HL-60 (cell line): ENCODE results near the gene ACO2.

Experiments used
- DNase-seq, 2 experiments: peaks; one replicate each; pipeline ENCODE4 v3.0.0-alpha.2; 2010 to 2020; ENCODE audit warnings: low read depth in 1 of 2, low spot score in 1 of 2
- H3K27ac ChIP-seq: fragments of 250-450 bp; sonication (Bioruptor Pico); replicated peaks from 2 replicates; pipeline ENCODE4 v1.5.1; 2020; ENCODE audit warnings: mild to moderate bottlenecking, moderate library complexity
- H3K27me3 ChIP-seq: fragments of 250-450 bp; sonication (Bioruptor Pico); 2 replicates; pipeline ENCODE4 v1.5.1; 2021; ENCODE audit warnings: mild to moderate bottlenecking, moderate library complexity; ENCODE audit not compliant: insufficient read depth, poor library complexity, severe bottlenecking
- H3K4me3 ChIP-seq: replicated peaks from 2 replicates; pipeline ENCODE4 v1.5.1; 2011; ENCODE audit warnings: mild to moderate bottlenecking, control low read depth, low read length; ENCODE audit not compliant: insufficient read depth
- CTCF ChIP-seq: IDR thresholded peaks from one replicate; pipeline ENCODE4 v1.5.1; 2011; ENCODE audit warnings: low read length, control low read depth, inconsistent platforms; ENCODE audit not compliant: insufficient read depth
- GABPA ChIP-seq: IDR thresholded peaks from 2 replicates; pipeline ENCODE4 v1.6.1; 2012; ENCODE audit warnings: low read depth
- POLR2AphosphoS5 ChIP-seq: IDR thresholded peaks from 2 replicates; pipeline ENCODE4 v1.6.1; 2012; ENCODE audit warnings: low read depth
- REST ChIP-seq: IDR thresholded peaks from 2 replicates; pipeline ENCODE4 v1.6.1; 2012; ENCODE audit warnings: low read depth; ENCODE audit not compliant: insufficient replicate concordance
- SPI1 ChIP-seq: IDR thresholded peaks from 2 replicates; pipeline ENCODE4 v1.6.1; 2012; ENCODE audit warnings: low read depth, mild to moderate bottlenecking, borderline replicate concordance

The ACO2 gene

GRCh38 chr22:41535244-41535643, 66.3 kb downstream of the ACO2 start:
- TF ChIP-seq REST (no peak), CTCF (no peak), POLR2AphosphoS5 (no peak), GABPA (no peak), SPI1 (no peak)
- H3K27ac ChIP-seq = no peak overlapping the region
- DNase-seq = no peak

GRCh38 chr22:41537203-41537602, 68.3 kb downstream of the ACO2 start:
- no peak for DNase-seq
- Histone ChIP-seq H3K4me3 (no peak overlapping the region), H3K27me3 (no peaks in the 10 kb centered on the region)

More at GRCh38 chr22:41535244-41535643, 66.3 kb downstream of the ACO2 start:
- Histone ChIP-seq H3K27me3 (no peaks in the 10 kb centered on the region), H3K4me3 (no peak overlapping the region)

GRCh38 chr22:41538583-41538982, 69.7 kb downstream of the ACO2 start:
- no peak for TF ChIP-seq CTCF
- no peak for TF ChIP-seq GABPA
- TF ChIP-seq POLR2AphosphoS5 = no peak
- no peak for TF ChIP-seq SPI1
- TF ChIP-seq REST = no peak
- no peaks in the 10 kb centered on the region for H3K27me3 ChIP-seq
- H3K27ac ChIP-seq = no peak overlapping the region
- H3K4me3 ChIP-seq = no peak overlapping the region
- no peak for DNase-seq

More at GRCh38 chr22:41537203-41537602, 68.3 kb downstream of the ACO2 start:
- no peak overlapping the region for H3K27ac ChIP-seq
- TF ChIP-seq GABPA = no peak
- TF ChIP-seq POLR2AphosphoS5 = no peak
- TF ChIP-seq CTCF = no peak
- TF ChIP-seq REST = no peak
- TF ChIP-seq SPI1 = no peak
